Fibroblast of lung (primary cell): ENCODE results near the gene TMEM270.

Source experiments
- EZH2 ChIP-seq: IDR thresholded peaks from 2 replicates; pipeline ENCODE4 v1.5.1; 2012; ENCODE audit warnings: low read length, control low read depth, mild to moderate bottlenecking; ENCODE audit errors: missing control alignments
- TF ChIP-seq, protein P1 (sequence below), 2 donors: IDR thresholded peaks in 1 of 2; conservative IDR thresholded peaks in 1 of 2; 1 replicate in 1 of 2; 2 replicates in 1 of 2; pipeline ENCODE4 v1.5.1; 2011 to 2012; ENCODE audit warnings: low read length in 2 of 2, control low read depth in 1 of 2, inconsistent platforms in 1 of 2, low read depth in 1 of 2, mild to moderate bottlenecking in 1 of 2

- no peak for TF ChIP-seq EZH2
- TF ChIP-seq, protein P1, sequence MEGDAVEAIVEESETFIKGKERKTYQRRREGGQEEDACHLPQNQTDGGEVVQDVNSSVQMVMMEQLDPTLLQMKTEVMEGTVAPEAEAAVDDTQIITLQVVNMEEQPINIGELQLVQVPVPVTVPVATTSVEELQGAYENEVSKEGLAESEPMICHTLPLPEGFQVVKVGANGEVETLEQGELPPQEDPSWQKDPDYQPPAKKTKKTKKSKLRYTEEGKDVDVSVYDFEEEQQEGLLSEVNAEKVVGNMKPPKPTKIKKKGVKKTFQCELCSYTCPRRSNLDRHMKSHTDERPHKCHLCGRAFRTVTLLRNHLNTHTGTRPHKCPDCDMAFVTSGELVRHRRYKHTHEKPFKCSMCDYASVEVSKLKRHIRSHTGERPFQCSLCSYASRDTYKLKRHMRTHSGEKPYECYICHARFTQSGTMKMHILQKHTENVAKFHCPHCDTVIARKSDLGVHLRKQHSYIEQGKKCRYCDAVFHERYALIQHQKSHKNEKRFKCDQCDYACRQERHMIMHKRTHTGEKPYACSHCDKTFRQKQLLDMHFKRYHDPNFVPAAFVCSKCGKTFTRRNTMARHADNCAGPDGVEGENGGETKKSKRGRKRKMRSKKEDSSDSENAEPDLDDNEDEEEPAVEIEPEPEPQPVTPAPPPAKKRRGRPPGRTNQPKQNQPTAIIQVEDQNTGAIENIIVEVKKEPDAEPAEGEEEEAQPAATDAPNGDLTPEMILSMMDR (conservative IDR thresholded peaks at IDR 0.05 in 1 of 2, IDR thresholded peaks at IDR 0.05 in 1 of 2; ENCODE audit: low read depth in 1 of 2, low read length in 2 of 2), result no peak
Measured at GRCh38 chr7:73903321-73904218, 42.6 kb downstream of the TMEM270 start.
